PFSK-1 (cell line): Measurements from ENCODE around the gene BEST2.

Experiments used
- FOXP2 ChIP-seq: optimal IDR thresholded peaks from 2 replicates; pipeline ENCODE3; 2011; ENCODE audit warnings: borderline replicate concordance, control low read depth, inconsistent platforms; ENCODE audit not compliant: insufficient read depth; ENCODE audit errors: extremely low read length, extremely low read depth
- POLR2AphosphoS5 ChIP-seq: IDR thresholded peaks from 2 replicates; pipeline ENCODE4 v1.6.1; 2012; ENCODE audit warnings: low read depth, mild to moderate bottlenecking, control low read depth, low read length, moderate library complexity
- REST ChIP-seq, 2 experiments: IDR thresholded peaks; 2 replicates each; pipeline versions ENCODE4 v1.6.1 to v1.8.0; 2011 to 2012; ENCODE audit warnings: low read depth in 2 of 2, low read length in 2 of 2, control low read depth in 1 of 2, inconsistent platforms in 1 of 2, mild to moderate bottlenecking in 1 of 2, moderate library complexity in 1 of 2; ENCODE audit not compliant: insufficient read depth in 1 of 2
- SIN3A ChIP-seq: IDR thresholded peaks from 2 replicates; pipeline ENCODE4 v1.6.1; 2012; ENCODE audit warnings: mild to moderate bottlenecking, low read length, moderate library complexity, borderline replicate concordance; ENCODE audit not compliant: insufficient read depth
- TAF1 ChIP-seq: IDR thresholded peaks from 2 replicates; pipeline ENCODE4 v1.6.1; 2012; ENCODE audit warnings: low read length, control low read depth, borderline replicate concordance; ENCODE audit not compliant: insufficient read depth

BEST2 gene

GRCh38 chr19:12708641-12709040 lies 43.0 kb upstream of the BEST2 start:
- TF ChIP-seq FOXP2 = no peak
- TF ChIP-seq TAF1 = no peak
- no peak for TF ChIP-seq REST (IDR thresholded peaks at IDR 0.05; ENCODE audit: insufficient read depth in 1 of 2, low read depth in 2 of 2, low read length in 2 of 2)
- TF ChIP-seq SIN3A = no peak
- TF ChIP-seq POLR2AphosphoS5 = no peak

DNA sequence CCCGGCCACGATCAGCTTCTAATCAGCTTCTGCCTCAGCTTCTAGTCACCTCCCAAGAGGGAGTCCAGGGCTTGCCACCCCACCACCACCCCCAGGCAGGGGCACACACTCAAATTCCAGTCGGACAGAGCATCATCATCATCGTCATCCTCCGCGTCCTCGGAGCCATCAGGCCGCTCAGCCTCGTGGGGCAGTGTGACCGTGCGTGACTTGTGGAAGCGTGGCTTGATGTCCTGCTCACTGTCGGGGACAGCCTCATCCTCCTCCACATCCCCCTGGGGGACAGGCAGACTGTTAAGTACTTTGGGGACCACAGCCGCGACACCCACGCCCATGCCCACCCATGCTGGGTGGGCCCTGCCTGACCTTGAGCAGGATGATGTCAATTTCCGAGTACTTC lies 40.4 kb upstream of the BEST2 start:
- no peak for TF ChIP-seq TAF1
- TF ChIP-seq SIN3A = no peak
- TF ChIP-seq REST (IDR thresholded peaks at IDR 0.05; ENCODE audit: insufficient read depth in 1 of 2, low read depth in 2 of 2, low read length in 2 of 2) = no peak
- TF ChIP-seq FOXP2 = no peak
- no peak for TF ChIP-seq POLR2AphosphoS5

- TF ChIP-seq SIN3A = no peak
- TF ChIP-seq FOXP2 = no peak
- no peak for TF ChIP-seq REST (IDR thresholded peaks at IDR 0.05; ENCODE audit: insufficient read depth in 1 of 2, low read depth in 2 of 2, low read length in 2 of 2)
- no peak for TF ChIP-seq TAF1
- no peak for TF ChIP-seq POLR2AphosphoS5
Observed at GRCh38 chr19:12715102-12715501, 36.5 kb upstream of the BEST2 start.

DNA sequence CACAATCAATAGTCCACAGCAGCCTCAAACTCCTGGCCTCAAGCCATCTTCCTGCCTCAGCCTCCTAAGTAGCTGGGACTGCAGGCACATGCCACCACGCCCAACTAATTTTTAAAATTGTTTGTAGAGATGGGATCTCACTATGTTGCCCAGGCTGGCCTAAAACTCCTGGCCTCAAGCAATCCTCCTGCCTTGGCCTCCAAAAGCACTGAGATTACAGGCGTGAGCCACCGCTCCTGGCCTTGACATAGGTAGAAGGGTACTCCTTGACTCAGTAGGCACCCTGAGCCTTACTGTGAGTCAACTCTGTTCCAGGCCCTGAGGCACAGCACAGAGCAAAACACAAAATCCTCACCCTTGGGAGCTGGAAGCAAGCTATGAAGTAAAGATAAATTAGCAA lies 35.7 kb upstream of the BEST2 start:
- TF ChIP-seq POLR2AphosphoS5 (no peak), FOXP2 (no peak), TAF1 (no peak), SIN3A (no peak), REST (IDR thresholded peaks at IDR 0.05; ENCODE audit: insufficient read depth in 1 of 2, low read depth in 2 of 2, low read length in 2 of 2) (no peak)

GRCh38 chr19:12720296-12720695 lies 31.3 kb upstream of the BEST2 start:
- TF ChIP-seq TAF1 (no peak), POLR2AphosphoS5 (no peak), REST (IDR thresholded peaks at IDR 0.05; ENCODE audit: insufficient read depth in 1 of 2, low read depth in 2 of 2, low read length in 2 of 2) (no peak), SIN3A (no peak), FOXP2 (no peak)
